B cell (primary cell): Measurements from ENCODE around the gene UGT2B17. TPM values are rescaled to one million over a fixed set of nuclear protein-coding genes. Genes with fewer than 3 reads are reported as not detected.

Source experiments
- ATAC-seq: fragments of 200-7000 bp; cut with Tn5 transposase; one replicate; pipeline ENCODE4 v1.10.0; 2021; ENCODE audit warnings: low read depth, mild to moderate bottlenecking, moderate number of reproducible peaks, moderate library complexity
- CTCF ChIA-PET: fragments of 350-600 bp; sonication (Branson Sonifier 250); formaldehyde crosslinking; loops from one replicate; lab custom pipeline; 2021; ENCODE audit warnings: antibody characterized with exemption, inconsistent platforms; lab: Charles Lee
- POLR2A ChIA-PET: fragments of 350-600 bp; sonication (Branson Sonifier 250); formaldehyde crosslinking; loops from one replicate; lab custom pipeline; 2021; ENCODE audit warnings: antibody characterized with exemption; lab: Charles Lee
- DNase-seq: peaks from one replicate; pipeline ENCODE4 v3.0.0; 2013
- H2AFZ ChIP-seq: 2 replicates; pipeline ENCODE4 v1.6.1; 2012; ENCODE audit warnings: mild to moderate bottlenecking, low read depth, low read length; ENCODE audit not compliant: insufficient read depth, poor library complexity, severe bottlenecking
- H3K27ac ChIP-seq, 2 donors: 1 replicate in 1 of 2; 2 replicates in 1 of 2; pipeline ENCODE4 v1.5.1; 2012 to 2013; ENCODE audit warnings: low read length in 2 of 2, mild to moderate bottlenecking in 2 of 2, moderate library complexity in 1 of 2
- H3K27me3 ChIP-seq, 4 experiments: fragments of 200-600 bp in 1 of 4; sonication (generic) in 1 of 4; replicated peaks in 1 of 4; 1 replicate in 2 of 4; 2 replicates in 2 of 4; pipeline versions ENCODE4 v1.6.1 to v1.7.0; 2013 to 2016; ENCODE audit warnings: low read length in 3 of 4, mild to moderate bottlenecking in 2 of 4, mixed read lengths in 1 of 4, moderate library complexity in 1 of 4; ENCODE audit not compliant: insufficient read depth in 4 of 4, control insufficient read depth in 3 of 4; ENCODE audit errors: control extremely low read depth in 1 of 4
- H3K36me3 ChIP-seq, 2 experiments: replicated peaks in 1 of 2; 1 replicate in 1 of 2; 2 replicates in 1 of 2; pipeline versions ENCODE4 v1.6.1 to v1.7.1; 2013; ENCODE audit warnings: low read length in 1 of 2; ENCODE audit not compliant: insufficient read depth in 2 of 2, control insufficient read depth in 1 of 2; ENCODE audit errors: control extremely low read depth in 1 of 2, extremely low read depth in 1 of 2
- H3K4me1 ChIP-seq, 2 donors: fragments of 200-600 bp in 1 of 2; sonication (generic) in 1 of 2; 1 replicate in 1 of 2; 2 replicates in 1 of 2; pipeline versions ENCODE4 v1.5.1 to v1.6.1; 2013 to 2017; ENCODE audit warnings: low read length in 2 of 2; ENCODE audit not compliant: control insufficient read depth in 2 of 2, insufficient read depth in 2 of 2
- H3K4me2 ChIP-seq: replicated peaks from 2 replicates; pipeline ENCODE3; 2012; ENCODE audit warnings: mild to moderate bottlenecking, low read depth, low read length; ENCODE audit not compliant: poor library complexity, severe bottlenecking
- H3K4me3 ChIP-seq, 5 experiments: fragments of 200-600 bp in 1 of 5; sonication (generic) in 1 of 5; 1 replicate in 3 of 5; 2 replicates in 2 of 5; pipeline versions ENCODE4 v1.5.1 to v1.7.0; 2011 to 2016; ENCODE audit warnings: low read length in 4 of 5, mild to moderate bottlenecking in 4 of 5, low read depth in 2 of 5, control low read depth in 1 of 5, moderate library complexity in 1 of 5; ENCODE audit not compliant: insufficient read depth in 1 of 5; ENCODE audit errors: control extremely low read depth in 1 of 5, extremely low read depth in 1 of 5
- H3K79me2 ChIP-seq: fragments of 200-600 bp; sonication (generic); one replicate; pipeline ENCODE4 v1.6.0; 2016; ENCODE audit warnings: low read length; ENCODE audit not compliant: control insufficient read depth, insufficient read depth
- H3K9ac ChIP-seq: fragments of 200-600 bp; sonication (generic); 2 replicates; pipeline ENCODE4 v1.6.1; 2017; ENCODE audit warnings: mild to moderate bottlenecking, low read length, moderate library complexity
- H3K9me3 ChIP-seq, 3 donors: one replicate each; pipeline versions ENCODE4 v1.6.1 to v1.7.1; 2013; ENCODE audit warnings: low read length in 2 of 3; ENCODE audit not compliant: control insufficient read depth in 2 of 3, insufficient read depth in 1 of 3; ENCODE audit errors: control extremely low read depth in 1 of 3
- H4K20me1 ChIP-seq: 2 replicates; pipeline ENCODE4 v1.6.0; 2012; ENCODE audit warnings: mild to moderate bottlenecking, low read length; ENCODE audit not compliant: insufficient read depth, control insufficient read depth, poor library complexity, severe bottlenecking
- H3K27ac Mint-ChIP-seq: one replicate; pipeline ENCODE4 v1.8.0; 2021; ENCODE audit warnings: mixed read lengths
- H3K27me3 Mint-ChIP-seq: one replicate; pipeline ENCODE4 v1.8.0; 2021; ENCODE audit warnings: mixed read lengths
- H3K4me1 Mint-ChIP-seq: one replicate; pipeline ENCODE4 v1.8.0; 2021; ENCODE audit warnings: mixed read lengths
- H3K4me3 Mint-ChIP-seq: one replicate; pipeline ENCODE4 v1.8.0; 2021; ENCODE audit warnings: mixed read lengths
- H3K9me3 Mint-ChIP-seq: one replicate; pipeline ENCODE4 v1.8.0; 2022; ENCODE audit warnings: mixed read lengths; ENCODE audit not compliant: insufficient read depth
- EZH2 ChIP-seq: IDR thresholded peaks from 2 replicates; pipeline ENCODE4 v1.6.1; 2012; ENCODE audit warnings: borderline replicate concordance, low read depth, mild to moderate bottlenecking, moderate library complexity, low read length; ENCODE audit not compliant: insufficient read depth, poor library complexity, severe bottlenecking
- WGBS: methylation state at CpG from one replicate; pipeline ENCODE4 v1.1.5; 2013; ENCODE audit warnings: missing lambda C conversion rate; ENCODE audit not compliant: insufficient coverage; 5-methylcytosine and 5-hydroxymethylcytosine counted together
- intact Hi-C: fragments of 100-400 bp; cut with micrococcal nuclease; formaldehyde crosslinking; loops from one replicate; pipeline ENCODE4 v1.10.0; 2022
- polyA plus RNA-seq: library from polyadenylated mRNA; depleted of rRNA; stranded (reverse); fragments of >200 nt; gene quantifications from 2 replicates; pipeline ENCODE4 v1.2.3, GENCODE V29; 2012
- total RNA-seq, 2 donors: library from RNA; stranded (reverse); fragments of 120-200 nt in 1 of 2; gene quantifications; 1 replicate in 1 of 2; 2 replicates in 1 of 2; pipeline versions ENCODE4 v1.2.3 to v1.2.4, GENCODE V29; 2013 to 2022
- TF ChIP-seq, protein P1 (sequence below): fragments of 200-600 bp; IDR thresholded peaks from one replicate; pipeline ENCODE4 v1.8.0; 2022; ENCODE audit warnings: antibody characterized with exemption, mild to moderate bottlenecking

UGT2B17 gene
- total and polyA plus RNA-seq, 2 donors (not counting 1 experiment from before 2014, with no cell fraction given), result 0.52 TPM; not detected in 1

DNA sequence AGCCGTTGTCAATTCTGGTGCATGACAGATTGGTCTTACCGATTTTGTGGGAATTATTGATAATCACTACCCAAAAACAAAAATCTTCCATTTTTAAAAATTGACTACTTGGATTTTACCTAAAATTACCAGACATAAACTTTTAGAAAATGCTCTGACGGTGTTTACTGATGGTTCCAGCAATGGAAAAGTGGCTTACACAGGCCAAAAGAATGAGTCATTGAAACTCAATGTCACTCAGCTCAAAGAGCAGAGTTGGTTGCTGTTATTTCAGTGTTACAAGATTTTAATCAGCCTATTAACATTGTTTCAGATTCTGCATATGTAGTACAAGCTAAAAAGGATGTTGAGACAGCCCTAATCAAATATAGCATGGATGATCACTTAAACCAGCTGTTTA lies 23.0 kb upstream of the UGT2B17 start:
- H3K9ac ChIP-seq, result no peak overlapping the region
- ChIA-PET CTCF (no interaction called here), POLR2A (no interaction called here)
- H2AFZ ChIP-seq, result no peak overlapping the region
- WGBS, result no CpG with 5 or more reads among the region's 3 CpGs
- Mint-ChIP-seq H3K27me3 (no peaks in the 10 kb centered on the region), H3K27ac (no peak overlapping the region), H3K4me1 (no peaks in the 10 kb centered on the region), H3K9me3 (no peaks in the 10 kb centered on the region), H3K4me3 (no peak overlapping the region)
- TF ChIP-seq EZH2, result no peak
- TF ChIP-seq, protein P1, sequence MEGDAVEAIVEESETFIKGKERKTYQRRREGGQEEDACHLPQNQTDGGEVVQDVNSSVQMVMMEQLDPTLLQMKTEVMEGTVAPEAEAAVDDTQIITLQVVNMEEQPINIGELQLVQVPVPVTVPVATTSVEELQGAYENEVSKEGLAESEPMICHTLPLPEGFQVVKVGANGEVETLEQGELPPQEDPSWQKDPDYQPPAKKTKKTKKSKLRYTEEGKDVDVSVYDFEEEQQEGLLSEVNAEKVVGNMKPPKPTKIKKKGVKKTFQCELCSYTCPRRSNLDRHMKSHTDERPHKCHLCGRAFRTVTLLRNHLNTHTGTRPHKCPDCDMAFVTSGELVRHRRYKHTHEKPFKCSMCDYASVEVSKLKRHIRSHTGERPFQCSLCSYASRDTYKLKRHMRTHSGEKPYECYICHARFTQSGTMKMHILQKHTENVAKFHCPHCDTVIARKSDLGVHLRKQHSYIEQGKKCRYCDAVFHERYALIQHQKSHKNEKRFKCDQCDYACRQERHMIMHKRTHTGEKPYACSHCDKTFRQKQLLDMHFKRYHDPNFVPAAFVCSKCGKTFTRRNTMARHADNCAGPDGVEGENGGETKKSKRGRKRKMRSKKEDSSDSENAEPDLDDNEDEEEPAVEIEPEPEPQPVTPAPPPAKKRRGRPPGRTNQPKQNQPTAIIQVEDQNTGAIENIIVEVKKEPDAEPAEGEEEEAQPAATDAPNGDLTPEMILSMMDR, result no peak
- intact Hi-C loops, result no loop called here
- no peak overlapping the region for H3K27ac ChIP-seq
- no peaks in the 10 kb centered on the region for H4K20me1 ChIP-seq
- H3K4me1 ChIP-seq, result no peaks in the 10 kb centered on the region
- no peaks in the 10 kb centered on the region for H3K36me3 ChIP-seq
- no peaks in the 10 kb centered on the region for H3K27me3 ChIP-seq
- ATAC-seq (no peak), DNase-seq (no peak)
- no peak overlapping the region for H3K4me2 ChIP-seq
- H3K9me3 ChIP-seq, result peaks cover 0 to 6% (median 0%) of the 10 kb centered on the region in 3 donors
- no peak overlapping the region for H3K4me3 ChIP-seq
- no peaks in the 10 kb centered on the region for H3K79me2 ChIP-seq

DNA sequence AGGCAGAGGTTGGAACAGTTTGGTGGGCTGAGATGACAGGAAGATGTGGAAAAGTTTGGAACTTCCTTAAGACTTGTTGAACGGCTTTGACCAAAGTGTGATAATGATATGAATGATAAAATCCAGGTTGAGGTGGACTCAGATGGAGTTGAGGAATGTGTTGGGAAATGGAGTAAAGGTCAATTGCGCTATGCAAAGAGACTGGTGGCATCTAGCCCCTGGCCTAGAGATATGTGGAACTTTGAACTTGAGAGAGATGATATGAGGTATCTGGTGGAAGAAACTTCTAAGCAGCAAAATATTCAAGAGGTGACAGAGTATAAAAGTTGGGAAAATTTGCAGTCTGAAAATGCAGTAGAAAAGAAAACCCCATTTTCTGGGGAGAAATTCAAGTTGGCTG lies 21.4 kb upstream of the UGT2B17 start:
- no peaks in the 10 kb centered on the region for H3K27me3 Mint-ChIP-seq
- H3K4me3 ChIP-seq, result no peak overlapping the region
- H3K9me3 ChIP-seq, result no peaks in the 10 kb centered on the region
- H3K27me3 ChIP-seq, result no peaks in the 10 kb centered on the region
- intact Hi-C loops, result no loop called here
- DNase-seq, result no peak
- no peaks in the 10 kb centered on the region for H3K9me3 Mint-ChIP-seq
- no peak overlapping the region for H3K27ac Mint-ChIP-seq
- H2AFZ ChIP-seq, result no peak overlapping the region
- no peaks in the 10 kb centered on the region for H3K79me2 ChIP-seq
- CTCF ChIA-PET, result no interaction called here
- H3K36me3 ChIP-seq, result no peaks in the 10 kb centered on the region
- no peak overlapping the region for H3K4me2 ChIP-seq
- 97% methylated on average over 2 of the region's 2 CpGs for WGBS
- ATAC-seq, result no peak
- no peak overlapping the region for H3K9ac ChIP-seq
- H4K20me1 ChIP-seq, result no peaks in the 10 kb centered on the region
- no peak overlapping the region for H3K4me3 Mint-ChIP-seq
- POLR2A ChIA-PET, result no interaction called here
- H3K4me1 ChIP-seq, result no peaks in the 10 kb centered on the region
- TF ChIP-seq, protein P1, result no peak
- H3K4me1 Mint-ChIP-seq, result no peaks in the 10 kb centered on the region
- no peak overlapping the region for H3K27ac ChIP-seq
